Measurements from ENCODE around the gene DYRK1A. TPM values are rescaled to one million over a fixed set of nuclear protein-coding genes. Genes with fewer than 3 reads are reported as not detected.
"Not testable (repeated sequence)": the region's sequence is repeated elsewhere in the genome, so short reads cannot be mapped to it uniquely, and the experiment has no call there.

The DYRK1A gene
- total and polyA plus RNA-seq, 2 of the 13 experiments (the other 11 are each of a cell fraction or from before 2014, with no cell fraction given) = 24.6 to 34.2 TPM

GRCh38 chr21:37522641-37523295, 156.2 kb downstream of the DYRK1A start:
- no peak overlapping the region for H3K27ac ChIP-seq (ENCODE audit: extremely low read length, insufficient read depth, low read length)
- ATAC-seq (peak; percentile 20; the same call in 2 of the 3 replicates), FAIRE-seq (no peak), DNase-seq (ENCODE audit: low spot score) (no peak)
- 76% methylated on average over 10 of the region's 10 CpGs for WGBS (ENCODE audit: low lambda C conversion rate)
- no peaks in the 10 kb centered on the region for H4K20me1 ChIP-seq (ENCODE audit: insufficient read depth, low read length)
- H3K4me1 ChIP-seq (ENCODE audit: insufficient read depth, low read length) = no peaks in the 10 kb centered on the region
- H3K9ac ChIP-seq (ENCODE audit: insufficient read depth, low read depth, low read length) = no peak overlapping the region
- no TSS peak for BruUV-seq (replicated peaks)
- no peaks in the 10 kb centered on the region for H3K9me3 ChIP-seq (ENCODE audit: low read length)
- H2AFZ ChIP-seq (ENCODE audit: low read length) = no peak overlapping the region
- no peaks in the 10 kb centered on the region for H3K27me3 ChIP-seq (ENCODE audit: control insufficient read depth in 1 of 2, insufficient read depth in 2 of 2, low read length in 2 of 2)
- H3K4me2 ChIP-seq (ENCODE audit: low read depth, low read length) = no peak overlapping the region
- peak; percentile 40; the same call in 1 of the 2 replicates for TF ChIP-seq ZNF770 (CRISPR knock-in tag; IDR thresholded peaks at IDR 0.05)
- no peak for TF ChIP-seq EEA1 (CRISPR knock-in tag; IDR thresholded peaks at IDR 0.05; ENCODE audit: borderline replicate concordance)
- peak; percentile 60 for TF ChIP-seq ZNF121 (CRISPR knock-in tag; IDR thresholded peaks at IDR 0.05)
- no peak for TF ChIP-seq ATRX (CRISPR knock-in tag; IDR thresholded peaks at IDR 0.05; ENCODE audit: borderline replicate concordance)
- no peaks in the 10 kb centered on the region for H3K79me2 ChIP-seq (ENCODE audit: insufficient read depth, low read length)
- intact Hi-C loops (cut with micrococcal nuclease; ENCODE audit: unreplicated experiment) (no loop called here), in situ Hi-C loops (cut with HindIII; ENCODE audit: extremely low pct_ligation_motif_present, low pct_unique_long_range_greater_than_20kb) (no loop called here)
- no peaks in the 10 kb centered on the region for H3K36me3 ChIP-seq (replicated peaks in 1 of 2; ENCODE audit: control insufficient read depth in 1 of 2, insufficient read depth in 2 of 2, low read length in 2 of 2)
- ChIA-PET POLR2A (no interaction called here), CTCF (ENCODE audit: low intra/inter-chr PET ratio, low total read pairs) (no interaction called here)
- no peak overlapping the region for H3K4me3 ChIP-seq (replicated peaks in 1 of 3; ENCODE audit: insufficient read depth in 1 of 3, low read depth in 2 of 3, low read length in 3 of 3)

GRCh38 chr21:37524944-37525343, 158.4 kb downstream of the DYRK1A start:
- H2AFZ ChIP-seq (ENCODE audit: low read length); H3K9ac ChIP-seq (ENCODE audit: insufficient read depth, low read depth, low read length); intact Hi-C loops (cut with micrococcal nuclease; ENCODE audit: unreplicated experiment); CTCF ChIA-PET (ENCODE audit: low intra/inter-chr PET ratio, low total read pairs); H3K27me3 ChIP-seq (ENCODE audit: control insufficient read depth in 1 of 2, insufficient read depth in 2 of 2, low read length in 2 of 2); POLR2A ChIA-PET; H3K4me2 ChIP-seq (ENCODE audit: low read depth, low read length); in situ Hi-C loops (cut with HindIII; ENCODE audit: extremely low pct_ligation_motif_present, low pct_unique_long_range_greater_than_20kb); H4K20me1 ChIP-seq (ENCODE audit: insufficient read depth, low read length); FAIRE-seq; H3K36me3 ChIP-seq (replicated peaks in 1 of 2; ENCODE audit: control insufficient read depth in 1 of 2, insufficient read depth in 2 of 2, low read length in 2 of 2); H3K27ac ChIP-seq (ENCODE audit: extremely low read length, insufficient read depth, low read length); H3K79me2 ChIP-seq (ENCODE audit: insufficient read depth, low read length); ATAC-seq; H3K9me3 ChIP-seq (ENCODE audit: low read length); H3K4me1 ChIP-seq (ENCODE audit: insufficient read depth, low read length); H3K4me3 ChIP-seq (replicated peaks in 1 of 3; ENCODE audit: insufficient read depth in 1 of 3, low read depth in 2 of 3, low read length in 3 of 3); DNase-seq (ENCODE audit: low spot score); BruUV-seq (replicated peaks): not testable (repeated sequence)
- WGBS (ENCODE audit: low lambda C conversion rate) = 35% methylated on average over 5 of the region's 5 CpGs
